CD4-positive, alpha-beta memory T cell (primary cell): ENCODE measurements around the gene ZIC2. TPM values are rescaled to one million over a fixed set of nuclear protein-coding genes. Genes with fewer than 3 reads are reported as not detected.

Experiments used
- CTCF ChIA-PET: fragments of 350-600 bp; sonication (Branson Sonifier 250); formaldehyde crosslinking; loops from one replicate; lab custom pipeline; 2021; ENCODE audit warnings: inconsistent platforms; ENCODE audit not compliant: partially characterized antibody; lab: Charles Lee
- POLR2A ChIA-PET: fragments of 350-600 bp; sonication (Branson Sonifier 250); formaldehyde crosslinking; loops from one replicate; lab custom pipeline; 2021; ENCODE audit not compliant: partially characterized antibody; lab: Charles Lee
- DNase-seq, 5 donors: peaks; one replicate each; pipeline versions ENCODE4 v3.0.0 to v3.0.0-alpha.2; 2020 to 2022; ENCODE audit warnings: mixed read lengths in 1 of 5
- H3K27ac ChIP-seq: one replicate; pipeline ENCODE4 v1.7.0; 2013; ENCODE audit warnings: low read depth, low read length
- H3K27me3 ChIP-seq: 2 replicates; pipeline ENCODE4 v1.7.0; 2013; ENCODE audit warnings: mild to moderate bottlenecking, low read length, moderate library complexity; ENCODE audit not compliant: insufficient read depth
- H3K36me3 ChIP-seq: 2 replicates; pipeline ENCODE4 v1.7.0; 2013; ENCODE audit warnings: mild to moderate bottlenecking, low read length, moderate library complexity; ENCODE audit not compliant: insufficient read depth
- H3K4me1 ChIP-seq: 2 replicates; pipeline ENCODE4 v1.7.0; 2013; ENCODE audit warnings: mild to moderate bottlenecking, low read length, moderate library complexity; ENCODE audit not compliant: insufficient read depth
- H3K4me3 ChIP-seq, 2 donors: one replicate each; pipeline ENCODE4 v1.7.0; 2013; ENCODE audit warnings: low read length in 2 of 2, mild to moderate bottlenecking in 1 of 2
- H3K9me3 ChIP-seq, 2 donors: one replicate each; pipeline ENCODE4 v1.7.0; 2013; ENCODE audit warnings: low read length in 2 of 2, control low read depth in 1 of 2; ENCODE audit not compliant: control insufficient read depth in 1 of 2
- H3K27ac Mint-ChIP-seq, 7 donors: one replicate each; pipeline ENCODE4 v1.8.0; 2020 to 2021; ENCODE audit warnings: mixed read lengths in 7 of 7, mild to moderate bottlenecking in 6 of 7, inconsistent platforms in 3 of 7, moderate library complexity in 3 of 7
- H3K27me3 Mint-ChIP-seq, 2 donors: one replicate each; pipeline ENCODE4 v1.8.0; 2020 to 2021; ENCODE audit warnings: mixed read lengths in 2 of 2
- H3K36me3 Mint-ChIP-seq, 2 donors: one replicate each; pipeline ENCODE4 v1.8.0; 2020 to 2021; ENCODE audit warnings: mixed read lengths in 2 of 2, inconsistent platforms in 1 of 2, mild to moderate bottlenecking in 1 of 2
- H3K4me1 Mint-ChIP-seq, 4 donors: one replicate each; pipeline ENCODE4 v1.8.0; 2020 to 2021; ENCODE audit warnings: mixed read lengths in 4 of 4, mild to moderate bottlenecking in 1 of 4
- H3K4me3 Mint-ChIP-seq, 8 donors: one replicate each; pipeline ENCODE4 v1.8.0; 2020 to 2021; ENCODE audit warnings: mixed read lengths in 8 of 8, mild to moderate bottlenecking in 7 of 8, moderate library complexity in 6 of 8, inconsistent platforms in 3 of 8
- H3K9me3 Mint-ChIP-seq, 8 donors: one replicate each; pipeline ENCODE4 v1.8.0; 2020 to 2021; ENCODE audit warnings: mixed read lengths in 8 of 8, mild to moderate bottlenecking in 5 of 8, inconsistent platforms in 3 of 8, moderate library complexity in 1 of 8
- intact Hi-C: fragments of 100-400 bp; cut with micrococcal nuclease; formaldehyde crosslinking; loops from one replicate; pipeline ENCODE4 v1.15.1; 2023
- polyA plus RNA-seq, 2 donors: library from polyadenylated mRNA; unstranded; fragments of 300-500 nt; fragmentation: Illumina TruSeq; gene quantifications; one replicate each; pipeline ENCODE4 v1.2.3, GENCODE V29; 2021
- total RNA-seq, 2 experiments: library from RNA; stranded (reverse); gene quantifications; one replicate each; pipeline ENCODE4 v1.2.3, GENCODE V29; 2021

ZIC2 gene
- total and polyA plus RNA-seq, 4 experiments from 2014 or later: not detected

DNA sequence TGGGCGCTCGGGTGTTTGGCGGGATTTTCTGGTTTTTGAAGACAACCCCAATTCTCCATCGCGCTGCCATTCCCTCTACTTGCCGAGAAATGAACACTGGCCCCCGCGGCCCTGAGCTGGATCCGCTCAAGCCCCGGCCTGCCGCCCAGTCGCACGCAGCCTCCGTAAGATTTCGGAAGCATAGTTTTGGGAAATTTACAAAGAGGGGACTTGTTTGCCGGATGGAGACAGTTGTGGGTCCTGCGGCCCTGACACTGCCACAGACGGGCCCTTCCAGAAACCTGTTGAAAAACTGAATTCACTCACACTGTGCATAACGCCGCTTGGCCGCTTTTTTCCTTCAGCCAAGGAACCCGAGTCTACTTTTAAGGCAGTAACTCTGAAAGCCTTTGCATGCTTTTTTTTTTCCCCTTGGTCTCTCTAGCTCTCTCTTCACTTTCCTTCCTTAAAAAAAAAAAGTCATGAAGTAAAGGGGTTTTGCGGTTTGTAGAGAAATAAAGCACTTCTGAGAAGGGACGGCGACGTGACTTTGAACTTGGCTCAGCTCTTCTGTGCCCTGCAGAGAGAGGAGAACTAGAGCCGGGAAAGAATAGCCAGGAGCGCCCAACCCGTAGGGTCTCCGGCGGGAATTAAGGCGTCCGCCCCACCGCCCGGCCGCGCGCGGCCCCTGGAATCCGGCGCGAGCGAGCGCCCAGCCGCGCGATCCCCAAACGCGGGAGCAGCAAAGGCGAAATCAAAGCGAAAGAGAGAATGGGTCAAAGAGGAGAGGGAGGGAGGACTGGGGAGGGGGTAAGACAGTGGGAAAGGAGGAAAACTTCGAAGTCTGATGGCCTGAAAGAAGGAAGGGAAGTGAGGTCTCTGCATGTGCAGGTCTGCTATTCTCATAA, 3.4 kb upstream of the ZIC2 start:
- ChIA-PET CTCF (interaction anchor here (0.7 kb wide), 2 partner anchors 345 to 696 kb away, joined by 3 to 6 read pairs; partner anchors contain the start of gene TMTC4), POLR2A (interaction anchor here (1.0 to 1.5 kb wide), 3 partner anchors 9 to 15 kb away, joined by 4 to 6 read pairs (median 4); no protein-coding TSS in a partner anchor)
- peak overlapping the region in 3 of 7 donors; percentile 61 to 90 (median 86) for H3K27ac Mint-ChIP-seq
- H3K9me3 ChIP-seq: no peaks in the 10 kb centered on the region
- H3K36me3 ChIP-seq: no peaks in the 10 kb centered on the region
- peaks cover 0 to 57% (median 32%) of the 10 kb centered on the region in 8 donors for H3K9me3 Mint-ChIP-seq
- H3K4me3 ChIP-seq: no peak overlapping the region
- peaks cover 79% of the 10 kb centered on the region for H3K27me3 ChIP-seq
- peaks cover 57 to 60% of the 10 kb centered on the region in 2 donors for H3K27me3 Mint-ChIP-seq
- intact Hi-C loops: loop anchor here (2.0 kb wide), 1 partner anchor 15 kb away; no protein-coding TSS in a partner anchor
- H3K27ac ChIP-seq: no peak overlapping the region
- H3K4me1 Mint-ChIP-seq: peaks cover 1 to 42% (median 11%) of the 10 kb centered on the region in 4 donors
- H3K4me3 Mint-ChIP-seq: peak overlapping the region in 6 of 8 donors; percentile 26 to 68 (median 50)
- peak in 1 of 5 donors; percentile 13 for DNase-seq
- H3K4me1 ChIP-seq: peaks cover 37% of the 10 kb centered on the region
- peaks cover 2 to 3% of the 10 kb centered on the region in 2 donors for H3K36me3 Mint-ChIP-seq

GRCh38 chr13:99978799-99979452, 2.7 kb upstream of the ZIC2 start:
- intact Hi-C loops: no loop called here
- H3K9me3 ChIP-seq: no peaks in the 10 kb centered on the region
- H3K36me3 ChIP-seq: no peaks in the 10 kb centered on the region
- H3K4me3 ChIP-seq: no peak overlapping the region
- Mint-ChIP-seq H3K4me3 (peak overlapping the region in 7 of 8 donors; percentile 10 to 68 (median 43)), H3K27ac (peak overlapping the region in 3 of 7 donors; percentile 61 to 90 (median 86)), H3K36me3 (peaks cover 0 to 2% of the 10 kb centered on the region in 2 donors), H3K4me1 (peaks cover 1 to 42% (median 14%) of the 10 kb centered on the region in 4 donors), H3K9me3 (peaks cover 0 to 57% (median 30%) of the 10 kb centered on the region in 8 donors), H3K27me3 (peaks cover 57 to 60% of the 10 kb centered on the region in 2 donors)
- POLR2A ChIA-PET: interaction anchor here (1.2 to 1.8 kb wide), 2 partner anchors 9 to 10 kb away, joined by 4 to 8 read pairs; no protein-coding TSS in a partner anchor
- peaks cover 79% of the 10 kb centered on the region for H3K27me3 ChIP-seq
- peaks cover 37% of the 10 kb centered on the region for H3K4me1 ChIP-seq
- no peak overlapping the region for H3K27ac ChIP-seq
- DNase-seq: peak in 1 of 5 donors; percentile 19
- CTCF ChIA-PET: no interaction called here

GRCh38 chr13:99979453-99980200, 2.0 kb upstream of the ZIC2 start:
- Mint-ChIP-seq H3K4me3 (peak overlapping the region in 5 of 8 donors; percentile 13 to 68 (median 34)), H3K4me1 (peaks cover 4 to 35% (median 16%) of the 10 kb centered on the region in 4 donors), H3K27me3 (peaks cover 58 to 60% of the 10 kb centered on the region in 2 donors), H3K27ac (peak overlapping the region in 3 of 7 donors; percentile 23 to 90 (median 35)), H3K9me3 (peaks cover 0 to 57% (median 31%) of the 10 kb centered on the region in 8 donors), H3K36me3 (peaks cover 0 to 5% of the 10 kb centered on the region in 2 donors)
- Histone ChIP-seq H3K9me3 (no peaks in the 10 kb centered on the region), H3K4me1 (peaks cover 37% of the 10 kb centered on the region), H3K36me3 (no peaks in the 10 kb centered on the region), H3K27me3 (peaks cover 79% of the 10 kb centered on the region), H3K27ac (no peak overlapping the region), H3K4me3 (no peak overlapping the region)
- intact Hi-C loops: loop anchor here (5.0 kb wide), 1 partner anchor 322 kb away; no protein-coding TSS in a partner anchor
- ChIA-PET CTCF (no interaction called here), POLR2A (interaction anchor here (1.8 kb wide), 1 partner anchor 9 kb away, joined by 8 read pairs; no protein-coding TSS in a partner anchor)
- peak in 1 of 5 donors; percentile 34 for DNase-seq

DNA sequence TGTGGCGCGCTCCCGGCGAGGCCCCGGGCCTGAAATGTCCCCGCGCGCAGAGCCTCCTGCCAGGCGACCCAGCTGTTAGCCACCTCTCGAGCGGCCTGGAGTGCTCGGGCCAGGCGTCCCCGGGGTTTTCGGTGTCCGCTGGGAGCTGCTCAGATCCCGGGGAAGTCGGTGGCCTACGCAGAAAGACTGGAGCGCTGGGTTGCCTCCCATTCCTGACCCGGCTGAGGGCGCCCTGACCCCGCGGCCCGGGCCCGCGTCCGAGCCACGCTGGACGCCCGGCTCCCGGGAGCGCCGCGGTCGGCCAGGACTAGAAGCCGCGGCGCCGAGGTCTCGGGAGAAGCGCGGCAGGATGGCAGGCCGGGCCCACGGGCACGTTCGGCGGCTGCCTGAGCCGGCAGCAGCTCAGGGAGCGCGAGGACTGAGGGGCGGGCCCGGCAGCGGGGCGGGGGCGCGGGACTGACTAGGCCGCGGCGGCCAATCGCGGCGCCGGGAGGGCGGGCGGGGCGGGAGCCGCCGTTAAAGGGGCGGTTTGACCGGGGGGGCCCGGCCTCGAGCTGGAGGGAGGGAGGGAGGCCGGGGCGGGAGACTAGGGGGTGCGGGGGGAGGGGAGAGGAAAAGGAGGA, 1.3 kb upstream of the ZIC2 start:
- Mint-ChIP-seq H3K4me3 (no peak overlapping the region), H3K4me1 (peaks cover 4 to 35% (median 16%) of the 10 kb centered on the region in 4 donors), H3K36me3 (peaks cover 0 to 5% of the 10 kb centered on the region in 2 donors), H3K27me3 (peaks cover 56 to 58% of the 10 kb centered on the region in 2 donors), H3K9me3 (peaks cover 0 to 50% (median 29%) of the 10 kb centered on the region in 8 donors), H3K27ac (peak overlapping the region in 1 of 7 donors; percentile 90)
- Histone ChIP-seq H3K4me1 (peaks cover 37% of the 10 kb centered on the region), H3K36me3 (no peaks in the 10 kb centered on the region), H3K27me3 (peaks cover 78% of the 10 kb centered on the region), H3K4me3 (no peak overlapping the region), H3K27ac (no peak overlapping the region), H3K9me3 (no peaks in the 10 kb centered on the region)
- ChIA-PET CTCF (no interaction called here), POLR2A (interaction anchor here (0.6 to 2.5 kb wide), 3 partner anchors 10 to 17 kb away, joined by 4 to 9 read pairs (median 8); no protein-coding TSS in a partner anchor)
- peak in 4 of 5 donors; percentile 44 to 60 (median 55) for DNase-seq
- intact Hi-C loops: loop anchor here (5.0 kb wide), 1 partner anchor 323 kb away; no protein-coding TSS in a partner anchor

DNA sequence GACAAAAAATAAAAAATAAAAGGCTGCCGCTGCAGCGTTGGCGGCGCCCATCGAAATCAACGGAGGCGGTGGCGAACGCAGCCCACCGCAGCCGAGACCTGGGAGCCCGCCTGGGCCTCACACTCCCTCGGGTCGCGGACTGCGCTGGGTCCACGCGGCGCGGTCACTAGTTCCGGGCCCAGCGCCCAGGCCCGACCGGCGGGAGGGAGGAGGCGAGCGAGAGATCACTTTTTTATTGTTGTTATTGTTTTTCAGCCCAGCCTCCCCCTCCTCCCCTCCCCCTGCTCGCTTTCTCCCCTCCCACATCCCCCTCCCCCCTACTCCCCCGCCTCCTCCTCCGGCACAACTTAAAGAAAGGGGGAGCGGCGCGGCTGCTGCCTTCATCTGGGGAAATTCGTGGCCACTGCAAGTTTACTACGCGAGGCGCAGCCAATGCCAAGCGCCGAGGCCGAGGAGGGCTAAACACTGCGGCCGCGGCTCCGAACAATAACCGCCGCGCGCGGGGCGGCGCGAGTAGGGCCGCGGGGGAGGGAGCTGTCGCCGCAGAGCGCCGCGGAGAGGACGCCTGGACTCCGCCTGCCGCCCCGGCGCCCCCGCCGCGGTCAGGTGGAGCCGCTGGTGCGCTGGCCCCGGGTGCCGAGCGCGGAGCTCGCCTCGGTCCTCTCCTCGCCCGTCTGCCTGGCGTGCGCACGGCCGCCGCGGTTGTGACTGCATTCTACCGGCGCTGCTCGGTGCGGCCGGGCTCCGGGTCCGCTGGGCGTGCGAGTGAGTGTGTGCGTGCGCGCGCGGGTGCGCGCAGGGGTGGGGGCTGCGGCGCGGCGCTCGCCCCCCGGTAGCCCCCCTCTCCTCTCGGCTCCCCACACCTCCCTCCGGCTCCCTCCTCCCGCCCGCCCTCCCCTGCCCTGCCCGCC, 505 bp upstream of the ZIC2 start:
- peaks cover 0 to 53% (median 28%) of the 10 kb centered on the region in 8 donors for H3K9me3 Mint-ChIP-seq
- H3K36me3 Mint-ChIP-seq: peaks cover 0 to 7% of the 10 kb centered on the region in 2 donors
- peaks cover 6 to 41% (median 19%) of the 10 kb centered on the region in 4 donors for H3K4me1 Mint-ChIP-seq
- CTCF ChIA-PET: interaction anchor here (1.8 kb wide), 1 partner anchor 11 kb away, joined by 3 read pairs; no protein-coding TSS in a partner anchor
- Histone ChIP-seq H3K36me3 (no peaks in the 10 kb centered on the region), H3K9me3 (no peaks in the 10 kb centered on the region), H3K27ac (no peak overlapping the region), H3K27me3 (peaks cover 73% of the 10 kb centered on the region), H3K4me1 (peaks cover 37% of the 10 kb centered on the region), H3K4me3 (peak overlapping the region in 1 of 2 donors; percentile 28)
- DNase-seq: peak in 1 of 5 donors; percentile 33
- intact Hi-C loops: loop anchor here (5.0 kb wide), 1 partner anchor 324 kb away; no protein-coding TSS in a partner anchor
- peak overlapping the region in 4 of 8 donors; percentile 39 to 73 (median 45) for H3K4me3 Mint-ChIP-seq
- POLR2A ChIA-PET: interaction anchor here (0.6 to 2.5 kb wide), 8 partner anchors 9 to 326 kb away, joined by 3 to 9 read pairs (median 4); no protein-coding TSS in a partner anchor
- peaks cover 53 to 57% of the 10 kb centered on the region in 2 donors for H3K27me3 Mint-ChIP-seq
- H3K27ac Mint-ChIP-seq: peak overlapping the region in 1 of 7 donors; percentile 57
